H9 (cell line): ENCODE results near the gene C19orf85. TPM values are rescaled to one million over a fixed set of nuclear protein-coding genes. Genes with fewer than 3 reads are reported as not detected.
A peak's percentile ranks its signal among the peaks of the same experiment; 100 is the strongest.

Experiments used
- DNase-seq: peaks from one replicate; pipeline ENCODE4 v3.0.0-alpha.2; 2017
- H2AFZ ChIP-seq: one replicate; pipeline ENCODE4 v1.6.1; 2013; ENCODE audit warnings: mild to moderate bottlenecking, low read length, control low read depth, moderate library complexity
- H2AK5ac ChIP-seq: 2 replicates; pipeline ENCODE4 v1.6.1; 2013; ENCODE audit warnings: low read length, control low read depth, mixed read lengths; ENCODE audit not compliant: insufficient read length
- H2BK120ac ChIP-seq: one replicate; pipeline ENCODE4 v1.6.1; 2013; ENCODE audit warnings: low read depth, mild to moderate bottlenecking, low read length, control low read depth, inconsistent platforms; ENCODE audit not compliant: poor library complexity, severe bottlenecking
- H2BK12ac ChIP-seq: 2 replicates; pipeline ENCODE4 v1.6.1; 2013; ENCODE audit warnings: low read length, control low read depth, mixed read lengths, low read depth; ENCODE audit not compliant: insufficient read length
- H2BK15ac ChIP-seq: 2 replicates; pipeline ENCODE4 v1.6.1; 2013; ENCODE audit warnings: low read depth, low read length, control low read depth
- H2BK20ac ChIP-seq: one replicate; pipeline ENCODE4 v1.6.1; 2013; ENCODE audit warnings: low read depth, mild to moderate bottlenecking, low read length, control low read depth, inconsistent platforms; ENCODE audit not compliant: poor library complexity, severe bottlenecking
- H2BK5ac ChIP-seq: 2 replicates; pipeline ENCODE4 v1.6.1; 2013; ENCODE audit warnings: low read length, control low read depth, mixed read lengths; ENCODE audit not compliant: insufficient read length
- H3K14ac ChIP-seq: 2 replicates; pipeline ENCODE4 v1.6.1; 2013; ENCODE audit warnings: low read length, control low read depth; ENCODE audit not compliant: insufficient read depth
- H3K18ac ChIP-seq: 2 replicates; pipeline ENCODE4 v1.6.1; 2013; ENCODE audit warnings: low read depth, mild to moderate bottlenecking, mixed read lengths, low read length, control low read depth; ENCODE audit not compliant: insufficient read length
- H3K23ac ChIP-seq: 2 replicates; pipeline ENCODE4 v1.6.1; 2013; ENCODE audit warnings: low read length, control low read depth, mixed read lengths, low read depth; ENCODE audit not compliant: insufficient read length
- H3K23me2 ChIP-seq: 2 replicates; pipeline ENCODE4 v1.6.1; 2013; ENCODE audit warnings: low read depth, mild to moderate bottlenecking, mixed read lengths, low read length, control low read depth; ENCODE audit not compliant: insufficient read length, poor library complexity, severe bottlenecking
- H3K27ac ChIP-seq: 2 replicates; pipeline ENCODE4 v1.5.1; 2013; ENCODE audit warnings: low read length, control low read depth, mixed read lengths, low read depth; ENCODE audit not compliant: insufficient read length
- H3K27me3 ChIP-seq: 2 replicates; pipeline ENCODE4 v1.6.1; 2013; ENCODE audit warnings: low read length, control low read depth, inconsistent platforms; ENCODE audit not compliant: insufficient read depth
- H3K4ac ChIP-seq: 2 replicates; pipeline ENCODE4 v1.6.1; 2013; ENCODE audit warnings: low read depth, mild to moderate bottlenecking, control low read depth, inconsistent platforms, low read length, moderate library complexity
- H3K4me1 ChIP-seq: 2 replicates; pipeline ENCODE4 v1.6.1; 2013; ENCODE audit warnings: low read length, control low read depth, inconsistent platforms; ENCODE audit not compliant: insufficient read depth
- H3K4me2 ChIP-seq: 2 replicates; pipeline ENCODE4 v1.6.1; 2013; ENCODE audit warnings: low read length, control low read depth, mixed read lengths; ENCODE audit not compliant: insufficient read length, insufficient read depth
- H3K56ac ChIP-seq: 2 replicates; pipeline ENCODE4 v1.6.1; 2013; ENCODE audit warnings: low read depth, mild to moderate bottlenecking, mixed read lengths, low read length, control low read depth; ENCODE audit not compliant: insufficient read length
- H3K79me1 ChIP-seq: 2 replicates; pipeline ENCODE4 v1.6.1; 2013; ENCODE audit warnings: low read depth, mild to moderate bottlenecking, moderate library complexity, low read length, control low read depth, inconsistent platforms; ENCODE audit not compliant: insufficient read depth, poor library complexity, severe bottlenecking
- H3K79me2 ChIP-seq: 2 replicates; pipeline ENCODE4 v1.6.1; 2013; ENCODE audit warnings: low read length, control low read depth, inconsistent platforms; ENCODE audit not compliant: insufficient read depth
- H3K9ac ChIP-seq: 2 replicates; pipeline ENCODE4 v1.6.1; 2013; ENCODE audit warnings: low read length, control low read depth, mixed read lengths; ENCODE audit not compliant: insufficient read length; ENCODE audit errors: extremely low read depth
- H3K9me3 ChIP-seq: one replicate; pipeline ENCODE4 v1.6.1; 2013; ENCODE audit warnings: low read depth, low read length, inconsistent platforms; ENCODE audit not compliant: control insufficient read depth
- H3T11ph ChIP-seq: one replicate; pipeline ENCODE4 v1.6.1; 2013; ENCODE audit warnings: mild to moderate bottlenecking, low read length, control low read depth, inconsistent platforms
- H4K20me1 ChIP-seq: one replicate; pipeline ENCODE4 v1.6.1; 2013; ENCODE audit not compliant: control insufficient read depth, insufficient read length, insufficient read depth
- H4K5ac ChIP-seq: 2 replicates; pipeline ENCODE4 v1.6.1; 2013; ENCODE audit warnings: low read depth, mild to moderate bottlenecking, mixed read lengths, low read length, control low read depth; ENCODE audit not compliant: insufficient read length
- H4K8ac ChIP-seq: replicated peaks from 2 replicates; pipeline ENCODE4 v1.6.1; 2013; ENCODE audit warnings: low read length, control low read depth, mixed read lengths, low read depth; ENCODE audit not compliant: insufficient read length
- H4K91ac ChIP-seq: 2 replicates; pipeline ENCODE4 v1.6.1; 2013; ENCODE audit warnings: low read depth, mild to moderate bottlenecking, moderate library complexity, mixed read lengths, low read length, control low read depth; ENCODE audit not compliant: insufficient read length
- H3K27ac Mint-ChIP-seq, 3 experiments: 2 replicates in 2 of 3; 3 replicates in 1 of 3; pipeline ENCODE4 v1.8.0; 2020 to 2021; ENCODE audit warnings: mixed read lengths in 3 of 3, mild to moderate bottlenecking in 1 of 3, moderate library complexity in 1 of 3
- H3K27me3 Mint-ChIP-seq: 2 replicates; pipeline ENCODE4 v1.8.0; 2021; ENCODE audit warnings: low read depth, mild to moderate bottlenecking, moderate library complexity, mixed read lengths
- H3K36me3 Mint-ChIP-seq, 3 experiments: 2 replicates in 2 of 3; 3 replicates in 1 of 3; pipeline ENCODE4 v1.8.0; 2020 to 2021; ENCODE audit warnings: low read depth in 3 of 3, mixed read lengths in 3 of 3; ENCODE audit not compliant: insufficient read depth in 1 of 3
- H3K4me1 Mint-ChIP-seq, 2 experiments: 2 replicates each; pipeline ENCODE4 v1.8.0; 2020; ENCODE audit warnings: mixed read lengths in 2 of 2
- H3K4me3 Mint-ChIP-seq, 2 experiments: 2 replicates in 1 of 2; 3 replicates in 1 of 2; pipeline ENCODE4 v1.8.0; 2020 to 2021; ENCODE audit warnings: mild to moderate bottlenecking in 2 of 2, mixed read lengths in 2 of 2, moderate library complexity in 1 of 2
- H3K9me3 Mint-ChIP-seq, 2 experiments: 2 replicates in 1 of 2; 3 replicates in 1 of 2; pipeline ENCODE4 v1.8.0; 2020; ENCODE audit warnings: mild to moderate bottlenecking in 2 of 2, mixed read lengths in 2 of 2, moderate library complexity in 1 of 2
- WGBS: extraction: QIAGEN DNeasy Blood & Tissue Kit; methylation state at CpG from one replicate; pipeline ENCODE4 v1.1.7; 2013; ENCODE audit warnings: missing lambda C conversion rate, low lambda C conversion rate, mixed read lengths; ENCODE audit not compliant: insufficient read length; ENCODE audit errors: extremely low coverage; 5-methylcytosine and 5-hydroxymethylcytosine counted together
- total RNA-seq: library from RNA; stranded (reverse); gene quantifications from 2 replicates; pipeline ENCODE4 v1.2.1, GENCODE V29; 2021
- TF ChIP-seq, protein P1 (sequence below): fragments of 200-600 bp; sonication (generic); conservative IDR thresholded peaks from 3 replicates; pipeline ENCODE4 v1.8.0; 2021; ENCODE audit warnings: antibody characterized with exemption, mild to moderate bottlenecking

The C19orf85 gene
- total RNA-seq, 1 experiment from 2014 or later: 1.2 TPM

GRCh38 chr19:55486043-55486970 is 21.8 kb upstream of the C19orf85 start:
- Mint-ChIP-seq H3K27me3 (peaks cover 3% of the 10 kb centered on the region; the same call in 1 of the 2 replicates), H3K9me3 (no peaks in the 10 kb centered on the region), H3K4me3 (peak overlapping the region; percentile 86 to 93), H3K4me1 (peaks cover 14 to 35% of the 10 kb centered on the region in 2 experiments), H3K36me3 (peaks cover 0 to 8% (median 2%) of the 10 kb centered on the region in 3 experiments; a peak in 5 of 7 replicates), H3K27ac (peak overlapping the region in 2 of 3 experiments; percentile 8 to 64; a peak in 4 of 7 replicates)
- H4K5ac ChIP-seq: no peak overlapping the region
- no peak overlapping the region for H2AK5ac ChIP-seq
- H3T11ph ChIP-seq: no peak overlapping the region
- H3K4me2 ChIP-seq: no peak overlapping the region
- no peaks in the 10 kb centered on the region for H4K20me1 ChIP-seq
- H3K14ac ChIP-seq: no peak overlapping the region
- no peak overlapping the region for H3K56ac ChIP-seq
- H3K79me1 ChIP-seq: no peaks in the 10 kb centered on the region
- WGBS: no CpG with 5 or more reads among the region's 53 CpGs
- no peak overlapping the region for H3K9ac ChIP-seq
- no peak for DNase-seq
- H2BK5ac ChIP-seq: no peak overlapping the region
- no peak overlapping the region for H2BK20ac ChIP-seq
- no peaks in the 10 kb centered on the region for H3K9me3 ChIP-seq
- peaks cover 8% of the 10 kb centered on the region for H3K23me2 ChIP-seq
- no peak overlapping the region for H2BK15ac ChIP-seq
- H2BK12ac ChIP-seq: no peak overlapping the region
- no peak overlapping the region for H2BK120ac ChIP-seq
- H3K4me1 ChIP-seq: peaks cover 3% of the 10 kb centered on the region
- no peak overlapping the region for H4K8ac ChIP-seq
- H3K18ac ChIP-seq: no peak overlapping the region
- no peak overlapping the region for H3K4ac ChIP-seq
- H3K27me3 ChIP-seq: no peaks in the 10 kb centered on the region
- H2AFZ ChIP-seq: no peak overlapping the region
- TF ChIP-seq, protein P1, sequence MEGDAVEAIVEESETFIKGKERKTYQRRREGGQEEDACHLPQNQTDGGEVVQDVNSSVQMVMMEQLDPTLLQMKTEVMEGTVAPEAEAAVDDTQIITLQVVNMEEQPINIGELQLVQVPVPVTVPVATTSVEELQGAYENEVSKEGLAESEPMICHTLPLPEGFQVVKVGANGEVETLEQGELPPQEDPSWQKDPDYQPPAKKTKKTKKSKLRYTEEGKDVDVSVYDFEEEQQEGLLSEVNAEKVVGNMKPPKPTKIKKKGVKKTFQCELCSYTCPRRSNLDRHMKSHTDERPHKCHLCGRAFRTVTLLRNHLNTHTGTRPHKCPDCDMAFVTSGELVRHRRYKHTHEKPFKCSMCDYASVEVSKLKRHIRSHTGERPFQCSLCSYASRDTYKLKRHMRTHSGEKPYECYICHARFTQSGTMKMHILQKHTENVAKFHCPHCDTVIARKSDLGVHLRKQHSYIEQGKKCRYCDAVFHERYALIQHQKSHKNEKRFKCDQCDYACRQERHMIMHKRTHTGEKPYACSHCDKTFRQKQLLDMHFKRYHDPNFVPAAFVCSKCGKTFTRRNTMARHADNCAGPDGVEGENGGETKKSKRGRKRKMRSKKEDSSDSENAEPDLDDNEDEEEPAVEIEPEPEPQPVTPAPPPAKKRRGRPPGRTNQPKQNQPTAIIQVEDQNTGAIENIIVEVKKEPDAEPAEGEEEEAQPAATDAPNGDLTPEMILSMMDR: no peak
- H3K27ac ChIP-seq: no peak overlapping the region
- no peak overlapping the region for H3K23ac ChIP-seq
- H3K79me2 ChIP-seq: no peaks in the 10 kb centered on the region
- no peak overlapping the region for H4K91ac ChIP-seq
